HepG2 (cell line): ENCODE data around the gene TYMS.

Source experiments
- HDAC2 ChIP-seq: sonication (generic); formaldehyde crosslinking; IDR thresholded peaks from 2 replicates; pipeline ENCODE4 v1.4.0; 2020; ENCODE audit warnings: missing genetic modification reagents
- MTA3 ChIP-seq: sonication (generic); formaldehyde crosslinking; IDR thresholded peaks from 2 replicates; pipeline ENCODE4 v1.4.0; 2020; ENCODE audit warnings: missing genetic modification reagents
- RNF2 ChIP-seq: fragments of 450-650 bp; conservative IDR thresholded peaks from 2 replicates; pipeline ENCODE4 v1.6.1; 2016; ENCODE audit warnings: low read depth
- SMC3 ChIP-seq: IDR thresholded peaks from 2 replicates; pipeline ENCODE4 v1.6.1; 2011; ENCODE audit warnings: low read length, improper control_type of control experiment
- SNRNP70 ChIP-seq: fragments of 200-400 bp; formaldehyde crosslinking; IDR thresholded peaks from 2 replicates; pipeline ENCODE4 v1.6.1; 2017; ENCODE audit warnings: mild to moderate bottlenecking, low read depth, low read length, moderate library complexity
- ZNF572 ChIP-seq: sonication (generic); formaldehyde crosslinking; IDR thresholded peaks from 2 replicates; pipeline ENCODE4 v1.5.1; 2020; ENCODE audit warnings: mild to moderate bottlenecking, missing genetic modification reagents
- ZNF619 ChIP-seq: sonication (generic); formaldehyde crosslinking; IDR thresholded peaks from 2 replicates; pipeline ENCODE4 v1.4.0; 2020; ENCODE audit warnings: mild to moderate bottlenecking, missing genetic modification reagents
- TF ChIP-seq, protein P1 (sequence below): sonication (generic); formaldehyde crosslinking; IDR thresholded peaks from 2 replicates; pipeline ENCODE4 v1.5.0; 2020; ENCODE audit warnings: mild to moderate bottlenecking, missing genetic modification reagents, moderate library complexity
- TF ChIP-seq, protein P2 (sequence below): sonication (generic); formaldehyde crosslinking; IDR thresholded peaks from 2 replicates; pipeline ENCODE4 v1.5.1; 2020; ENCODE audit warnings: missing genetic modification reagents, mild to moderate bottlenecking, borderline replicate concordance
- TF ChIP-seq, protein P3 (sequence below): sonication (generic); formaldehyde crosslinking; IDR thresholded peaks from 2 replicates; pipeline ENCODE4 v1.4.0; 2020; ENCODE audit warnings: missing genetic modification reagents
- TF ChIP-seq, protein P4 (sequence below): sonication (generic); formaldehyde crosslinking; IDR thresholded peaks from 2 replicates; pipeline ENCODE4 v1.5.1; 2020; ENCODE audit warnings: mild to moderate bottlenecking, missing genetic modification reagents
- TF ChIP-seq, protein P5 (sequence below): sonication (generic); formaldehyde crosslinking; IDR thresholded peaks from 2 replicates; pipeline ENCODE4 v1.4.0; 2020; ENCODE audit warnings: mild to moderate bottlenecking, missing genetic modification reagents

DNA sequence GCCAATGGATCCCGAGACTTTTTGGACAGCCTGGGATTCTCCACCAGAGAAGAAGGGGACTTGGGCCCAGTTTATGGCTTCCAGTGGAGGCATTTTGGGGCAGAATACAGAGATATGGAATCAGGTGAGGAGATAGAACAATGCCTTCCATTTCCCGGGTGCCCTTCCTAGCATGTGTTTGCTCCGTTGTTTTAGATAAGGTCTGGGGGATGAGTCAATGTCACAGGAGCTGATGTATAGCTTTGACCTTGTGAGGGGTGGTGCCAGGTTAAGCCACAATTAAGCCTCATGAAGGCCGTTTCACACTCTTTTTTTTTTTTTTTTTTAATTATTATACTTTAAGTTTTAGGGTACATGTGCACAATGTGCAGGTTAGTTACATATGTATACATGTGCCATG is 4.7 kb downstream of the TYMS start:
- TF ChIP-seq, protein P1, sequence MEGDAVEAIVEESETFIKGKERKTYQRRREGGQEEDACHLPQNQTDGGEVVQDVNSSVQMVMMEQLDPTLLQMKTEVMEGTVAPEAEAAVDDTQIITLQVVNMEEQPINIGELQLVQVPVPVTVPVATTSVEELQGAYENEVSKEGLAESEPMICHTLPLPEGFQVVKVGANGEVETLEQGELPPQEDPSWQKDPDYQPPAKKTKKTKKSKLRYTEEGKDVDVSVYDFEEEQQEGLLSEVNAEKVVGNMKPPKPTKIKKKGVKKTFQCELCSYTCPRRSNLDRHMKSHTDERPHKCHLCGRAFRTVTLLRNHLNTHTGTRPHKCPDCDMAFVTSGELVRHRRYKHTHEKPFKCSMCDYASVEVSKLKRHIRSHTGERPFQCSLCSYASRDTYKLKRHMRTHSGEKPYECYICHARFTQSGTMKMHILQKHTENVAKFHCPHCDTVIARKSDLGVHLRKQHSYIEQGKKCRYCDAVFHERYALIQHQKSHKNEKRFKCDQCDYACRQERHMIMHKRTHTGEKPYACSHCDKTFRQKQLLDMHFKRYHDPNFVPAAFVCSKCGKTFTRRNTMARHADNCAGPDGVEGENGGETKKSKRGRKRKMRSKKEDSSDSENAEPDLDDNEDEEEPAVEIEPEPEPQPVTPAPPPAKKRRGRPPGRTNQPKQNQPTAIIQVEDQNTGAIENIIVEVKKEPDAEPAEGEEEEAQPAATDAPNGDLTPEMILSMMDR (CRISPR knock-in tag) = no peak
- no peak for TF ChIP-seq MTA3 (CRISPR knock-in tag)
- no peak for TF ChIP-seq ZNF619
- TF ChIP-seq, protein P2, sequence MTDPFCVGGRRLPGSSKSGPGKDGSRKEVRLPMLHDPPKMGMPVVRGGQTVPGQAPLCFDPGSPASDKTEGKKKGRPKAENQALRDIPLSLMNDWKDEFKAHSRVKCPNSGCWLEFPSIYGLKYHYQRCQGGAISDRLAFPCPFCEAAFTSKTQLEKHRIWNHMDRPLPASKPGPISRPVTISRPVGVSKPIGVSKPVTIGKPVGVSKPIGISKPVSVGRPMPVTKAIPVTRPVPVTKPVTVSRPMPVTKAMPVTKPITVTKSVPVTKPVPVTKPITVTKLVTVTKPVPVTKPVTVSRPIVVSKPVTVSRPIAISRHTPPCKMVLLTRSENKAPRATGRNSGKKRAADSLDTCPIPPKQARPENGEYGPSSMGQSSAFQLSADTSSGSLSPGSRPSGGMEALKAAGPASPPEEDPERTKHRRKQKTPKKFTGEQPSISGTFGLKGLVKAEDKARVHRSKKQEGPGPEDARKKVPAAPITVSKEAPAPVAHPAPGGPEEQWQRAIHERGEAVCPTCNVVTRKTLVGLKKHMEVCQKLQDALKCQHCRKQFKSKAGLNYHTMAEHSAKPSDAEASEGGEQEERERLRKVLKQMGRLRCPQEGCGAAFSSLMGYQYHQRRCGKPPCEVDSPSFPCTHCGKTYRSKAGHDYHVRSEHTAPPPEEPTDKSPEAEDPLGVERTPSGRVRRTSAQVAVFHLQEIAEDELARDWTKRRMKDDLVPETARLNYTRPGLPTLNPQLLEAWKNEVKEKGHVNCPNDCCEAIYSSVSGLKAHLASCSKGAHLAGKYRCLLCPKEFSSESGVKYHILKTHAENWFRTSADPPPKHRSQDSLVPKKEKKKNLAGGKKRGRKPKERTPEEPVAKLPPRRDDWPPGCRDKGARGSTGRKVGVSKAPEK = no peak
- TF ChIP-seq RNF2 = no peak
- TF ChIP-seq SMC3 = no peak
- no peak for TF ChIP-seq ZNF572 (CRISPR knock-in tag)
- no peak for TF ChIP-seq HDAC2 (CRISPR knock-in tag)
- TF ChIP-seq, protein P3, sequence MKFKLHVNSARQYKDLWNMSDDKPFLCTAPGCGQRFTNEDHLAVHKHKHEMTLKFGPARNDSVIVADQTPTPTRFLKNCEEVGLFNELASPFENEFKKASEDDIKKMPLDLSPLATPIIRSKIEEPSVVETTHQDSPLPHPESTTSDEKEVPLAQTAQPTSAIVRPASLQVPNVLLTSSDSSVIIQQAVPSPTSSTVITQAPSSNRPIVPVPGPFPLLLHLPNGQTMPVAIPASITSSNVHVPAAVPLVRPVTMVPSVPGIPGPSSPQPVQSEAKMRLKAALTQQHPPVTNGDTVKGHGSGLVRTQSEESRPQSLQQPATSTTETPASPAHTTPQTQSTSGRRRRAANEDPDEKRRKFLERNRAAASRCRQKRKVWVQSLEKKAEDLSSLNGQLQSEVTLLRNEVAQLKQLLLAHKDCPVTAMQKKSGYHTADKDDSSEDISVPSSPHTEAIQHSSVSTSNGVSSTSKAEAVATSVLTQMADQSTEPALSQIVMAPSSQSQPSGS = no peak
- TF ChIP-seq, protein P4, sequence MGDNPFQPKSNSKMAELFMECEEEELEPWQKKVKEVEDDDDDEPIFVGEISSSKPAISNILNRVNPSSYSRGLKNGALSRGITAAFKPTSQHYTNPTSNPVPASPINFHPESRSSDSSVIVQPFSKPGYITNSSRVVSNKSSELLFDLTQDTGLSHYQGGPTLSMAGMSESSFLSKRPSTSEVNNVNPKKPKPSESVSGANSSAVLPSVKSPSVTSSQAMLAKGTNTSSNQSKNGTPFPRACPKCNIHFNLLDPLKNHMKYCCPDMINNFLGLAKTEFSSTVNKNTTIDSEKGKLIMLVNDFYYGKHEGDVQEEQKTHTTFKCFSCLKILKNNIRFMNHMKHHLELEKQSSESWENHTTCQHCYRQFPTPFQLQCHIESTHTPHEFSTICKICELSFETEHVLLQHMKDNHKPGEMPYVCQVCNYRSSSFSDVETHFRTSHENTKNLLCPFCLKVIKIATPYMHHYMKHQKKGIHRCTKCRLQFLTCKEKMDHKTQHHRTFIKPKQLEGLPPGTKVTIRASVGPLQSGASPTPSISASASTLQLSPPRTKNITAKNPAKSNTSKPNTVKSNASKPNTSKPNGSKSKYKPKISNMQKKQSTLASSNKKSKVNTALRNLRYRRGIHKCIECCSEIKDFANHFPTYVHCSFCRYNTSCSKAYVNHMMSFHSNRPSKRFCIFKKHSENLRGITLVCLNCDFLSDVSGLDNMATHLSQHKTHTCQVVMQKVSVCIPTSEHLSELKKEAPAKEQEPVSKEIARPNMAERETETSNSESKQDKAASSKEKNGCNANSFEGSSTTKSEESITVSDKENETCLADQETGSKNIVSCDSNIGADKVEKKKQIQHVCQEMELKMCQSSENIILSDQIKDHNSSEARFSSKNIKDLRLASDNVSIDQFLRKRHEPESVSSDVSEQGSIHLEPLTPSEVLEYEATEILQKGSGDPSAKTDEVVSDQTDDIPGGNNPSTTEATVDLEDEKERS (CRISPR knock-in tag) = no peak
- TF ChIP-seq SNRNP70 = no peak
- TF ChIP-seq, protein P5, sequence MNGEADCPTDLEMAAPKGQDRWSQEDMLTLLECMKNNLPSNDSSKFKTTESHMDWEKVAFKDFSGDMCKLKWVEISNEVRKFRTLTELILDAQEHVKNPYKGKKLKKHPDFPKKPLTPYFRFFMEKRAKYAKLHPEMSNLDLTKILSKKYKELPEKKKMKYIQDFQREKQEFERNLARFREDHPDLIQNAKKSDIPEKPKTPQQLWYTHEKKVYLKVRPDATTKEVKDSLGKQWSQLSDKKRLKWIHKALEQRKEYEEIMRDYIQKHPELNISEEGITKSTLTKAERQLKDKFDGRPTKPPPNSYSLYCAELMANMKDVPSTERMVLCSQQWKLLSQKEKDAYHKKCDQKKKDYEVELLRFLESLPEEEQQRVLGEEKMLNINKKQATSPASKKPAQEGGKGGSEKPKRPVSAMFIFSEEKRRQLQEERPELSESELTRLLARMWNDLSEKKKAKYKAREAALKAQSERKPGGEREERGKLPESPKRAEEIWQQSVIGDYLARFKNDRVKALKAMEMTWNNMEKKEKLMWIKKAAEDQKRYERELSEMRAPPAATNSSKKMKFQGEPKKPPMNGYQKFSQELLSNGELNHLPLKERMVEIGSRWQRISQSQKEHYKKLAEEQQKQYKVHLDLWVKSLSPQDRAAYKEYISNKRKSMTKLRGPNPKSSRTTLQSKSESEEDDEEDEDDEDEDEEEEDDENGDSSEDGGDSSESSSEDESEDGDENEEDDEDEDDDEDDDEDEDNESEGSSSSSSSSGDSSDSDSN (CRISPR knock-in tag) = no peak
